ENCODE results near the gene S100A1. TPM values are rescaled to one million over a fixed set of nuclear protein-coding genes. Genes with fewer than 3 reads are reported as not detected.

The S100A1 gene
- total and polyA plus RNA-seq, 10 of the 15 experiments (the other 5 are each of a cell fraction or from before 2014, with no cell fraction given), result 0.13 to 0.29 TPM; not detected in 8

DNA sequence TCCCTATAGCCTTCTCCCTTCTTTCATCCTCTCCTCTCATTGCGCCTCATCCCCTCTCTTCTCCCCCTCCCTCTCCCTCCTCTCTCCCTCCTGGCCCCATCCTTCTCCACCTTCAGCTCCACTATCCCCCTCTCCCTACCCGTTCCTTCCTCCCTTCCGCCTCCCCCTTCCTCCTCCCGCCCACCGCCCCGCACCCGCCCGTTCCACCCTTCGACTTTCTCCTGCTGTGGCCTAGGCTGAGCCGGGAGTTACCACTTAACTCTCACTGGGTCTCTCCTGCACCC lies 51.8 kb downstream of the S100A1 start:
- peaks cover 14 to 23% of the 10 kb centered on the region in 2 experiments for H3K27me3 ChIP-seq (replicated peaks in 1 of 2; ENCODE audit: control insufficient read depth in 2 of 2, insufficient read depth in 2 of 2, low read length in 1 of 2)
- H3K27ac ChIP-seq (ENCODE audit: control insufficient read depth, insufficient read depth), result no peak overlapping the region
- ChIA-PET POLR2A (interaction anchor here (0.9 kb wide), 2 partner anchors 68 to 112 kb away, joined by 3 to 9 read pairs; no protein-coding TSS in a partner anchor), CTCF (interaction anchor here (0.6 to 6.9 kb wide), 8 partner anchors 23 to 173 kb away, joined by 3 to 84 read pairs (median 4); no protein-coding TSS in a partner anchor), SMC1A (ENCODE audit: uncharacterized antibody, unreplicated experiment) (interaction anchor here (0.6 to 6.3 kb wide), 11 partner anchors 62 to 306 kb away, joined by 3 to 55 read pairs (median 4); partner anchors contain the start of gene RAB13), RAD21 (ENCODE audit: unreplicated experiment) (interaction anchor here (0.9 to 1.8 kb wide), 4 partner anchors 55 to 170 kb away, joined by 3 to 6 read pairs (median 3); no protein-coding TSS in a partner anchor)
- peaks cover 16% of the 10 kb centered on the region for H3K4me1 ChIP-seq (ENCODE audit: control insufficient read depth, insufficient read depth, low read length)
- in situ Hi-C loops (cut with MboI) (no loop called here), intact Hi-C loops (cut with micrococcal nuclease; ENCODE audit: unreplicated experiment) (no loop called here)
- H4K20me1 ChIP-seq (ENCODE audit: control insufficient read depth, insufficient read depth), result no peaks in the 10 kb centered on the region; the same call in 1 of the 2 replicates
- H2AFZ ChIP-seq (ENCODE audit: control insufficient read depth, low read depth, low read length), result no peak overlapping the region
- no peak for ATAC-seq
- no peak for DNase-seq (ENCODE audit: low read depth, low spot score)
- H3K36me3 ChIP-seq (ENCODE audit: control insufficient read depth in 2 of 2, insufficient read depth in 2 of 2, low read length in 1 of 2), result no peaks in the 10 kb centered on the region
- H3K4me3 ChIP-seq, result no peak overlapping the region; the same call in 1 of the 2 replicates
- H3K4me2 ChIP-seq (ENCODE audit: control insufficient read depth, insufficient read depth), result no peak overlapping the region
- TF ChIP-seq, protein P1, sequence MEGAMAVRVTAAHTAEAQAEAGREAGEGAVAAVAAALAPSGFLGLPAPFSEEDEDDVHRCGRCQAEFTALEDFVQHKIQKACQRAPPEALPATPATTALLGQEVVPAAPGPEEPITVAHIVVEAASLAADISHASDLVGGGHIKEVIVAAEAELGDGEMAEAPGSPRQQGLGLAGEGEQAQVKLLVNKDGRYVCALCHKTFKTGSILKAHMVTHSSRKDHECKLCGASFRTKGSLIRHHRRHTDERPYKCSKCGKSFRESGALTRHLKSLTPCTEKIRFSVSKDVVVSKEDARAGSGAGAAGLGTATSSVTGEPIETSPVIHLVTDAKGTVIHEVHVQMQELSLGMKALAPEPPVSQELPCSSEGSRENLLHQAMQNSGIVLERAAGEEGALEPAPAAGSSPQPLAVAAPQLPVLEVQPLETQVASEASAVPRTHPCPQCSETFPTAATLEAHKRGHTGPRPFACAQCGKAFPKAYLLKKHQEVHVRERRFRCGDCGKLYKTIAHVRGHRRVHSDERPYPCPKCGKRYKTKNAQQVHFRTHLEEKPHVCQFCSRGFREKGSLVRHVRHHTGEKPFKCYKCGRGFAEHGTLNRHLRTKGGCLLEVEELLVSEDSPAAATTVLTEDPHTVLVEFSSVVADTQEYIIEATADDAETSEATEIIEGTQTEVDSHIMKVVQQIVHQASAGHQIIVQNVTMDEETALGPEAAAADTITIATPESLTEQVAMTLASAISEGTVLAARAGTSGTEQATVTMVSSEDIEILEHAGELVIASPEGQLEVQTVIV (IDR thresholded peaks at IDR 0.05; ENCODE audit: borderline replicate concordance, partially characterized antibody), result no peak
- no peak for TF ChIP-seq SREBF2 (IDR thresholded peaks at IDR 0.05; ENCODE audit: low read length)
- no peak for TF ChIP-seq NFYB (IDR thresholded peaks at IDR 0.05; ENCODE audit: insufficient read depth, low read depth, low read length)
- TF ChIP-seq STAT1 (conservative IDR thresholded peaks at IDR 0.05), result no peak
- TF ChIP-seq, protein P2, sequence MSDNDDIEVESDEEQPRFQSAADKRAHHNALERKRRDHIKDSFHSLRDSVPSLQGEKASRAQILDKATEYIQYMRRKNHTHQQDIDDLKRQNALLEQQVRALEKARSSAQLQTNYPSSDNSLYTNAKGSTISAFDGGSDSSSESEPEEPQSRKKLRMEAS (IDR thresholded peaks at IDR 0.05; ENCODE audit: low read depth, low read length), result no peak
- no peak for TF ChIP-seq PML (IDR thresholded peaks at IDR 0.05; ENCODE audit: low read length)
- TF ChIP-seq MTA3 (IDR thresholded peaks at IDR 0.05; ENCODE audit: borderline replicate concordance, low read length), result no peak
- TF ChIP-seq, protein P3, sequence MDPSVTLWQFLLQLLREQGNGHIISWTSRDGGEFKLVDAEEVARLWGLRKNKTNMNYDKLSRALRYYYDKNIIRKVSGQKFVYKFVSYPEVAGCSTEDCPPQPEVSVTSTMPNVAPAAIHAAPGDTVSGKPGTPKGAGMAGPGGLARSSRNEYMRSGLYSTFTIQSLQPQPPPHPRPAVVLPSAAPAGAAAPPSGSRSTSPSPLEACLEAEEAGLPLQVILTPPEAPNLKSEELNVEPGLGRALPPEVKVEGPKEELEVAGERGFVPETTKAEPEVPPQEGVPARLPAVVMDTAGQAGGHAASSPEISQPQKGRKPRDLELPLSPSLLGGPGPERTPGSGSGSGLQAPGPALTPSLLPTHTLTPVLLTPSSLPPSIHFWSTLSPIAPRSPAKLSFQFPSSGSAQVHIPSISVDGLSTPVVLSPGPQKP (IDR thresholded peaks at IDR 0.05; ENCODE audit: low read depth, low read length), result no peak
- TF ChIP-seq CHD1 (IDR thresholded peaks at IDR 0.05; ENCODE audit: low read depth, low read length), result no peak
- TF ChIP-seq TARDBP (IDR thresholded peaks at IDR 0.05; ENCODE audit: borderline replicate concordance), result no peak
- no peak for TF ChIP-seq STAT3 (IDR thresholded peaks at IDR 0.05; ENCODE audit: low read depth, low read length)
- no peak for TF ChIP-seq BHLHE40 (IDR thresholded peaks at IDR 0.05; ENCODE audit: borderline replicate concordance in 1 of 2, low read depth in 2 of 2, low read length in 1 of 2)
- FAIRE-seq, result no peak
- H3K79me2 ChIP-seq (ENCODE audit: control insufficient read depth, insufficient read depth, low read length), result no peaks in the 10 kb centered on the region
- no peaks in the 10 kb centered on the region; the same call in 2 of the 3 replicates for H3K9me3 ChIP-seq (replicated peaks; ENCODE audit: control insufficient read depth, insufficient read depth, low read length)
- no TSS peak for BruUV-seq (replicated peaks)
- no peak overlapping the region for H3K9ac ChIP-seq (ENCODE audit: control insufficient read depth, insufficient read depth, low read length)
- no CpG with 5 or more reads among the region's 10 CpGs for WGBS (ENCODE audit: insufficient coverage, insufficient replicate concordance, low lambda C conversion rate, missing lambda C conversion rate)

Other genes starting within 250 kb of the S100A1 start
Only the 7 nearest of the 17 such genes appear.
- not detected in 2 replicates for gene S100A16, start 15.3 kb upstream of the S100A1 start, total RNA-seq (2014; rRNA removed)
- not detected in 2 replicates for gene S100A16, start 15.3 kb upstream of the S100A1 start, total RNA-seq (2014; rRNA removed; fragmentation: Illumina TruSeq; extraction: Trizol)
- 0.51 TPM in 1 of 2 replicates, not detected in the other for gene S100A16, start 15.3 kb upstream of the S100A1 start, total RNA-seq (2021)
- 0.12 and 0.15 TPM in 2 replicates for gene S100A16, start 15.3 kb upstream of the S100A1 start, polyA plus RNA-seq (2011; rRNA removed)
- not detected in 2 replicates for gene S100A16, start 15.3 kb upstream of the S100A1 start, polyA plus RNA-seq (2014; fragmentation: Illumina TruSeq; extraction: Trizol)
- gene S100A16, start 15.3 kb upstream of the S100A1 start, polyA plus RNA-seq (2014; fragmentation: Nextera tagmentation; extraction: Ambion mirVana), result not detected
- gene S100A16, start 15.3 kb upstream of the S100A1 start, polyA plus RNA-seq (2014; rRNA removed), result not detected in 2 replicates
- gene S100A16, start 15.3 kb upstream of the S100A1 start, polyA plus RNA-seq (2016; fragmentation: Nextera tagmentation; extraction: Ambion mirVana), result under 1 TPM; 0.14 to 0.35 TPM
- 0.28 and 0.33 TPM in 2 replicates for gene S100A14, start 12.1 kb upstream of the S100A1 start, total RNA-seq (2014; rRNA removed)
- gene S100A14, start 12.1 kb upstream of the S100A1 start, total RNA-seq (2014; rRNA removed; fragmentation: Illumina TruSeq; extraction: Trizol), result 0.28 TPM in 1 of 2 replicates, not detected in the other
- 0.53 and 0.54 TPM in 2 replicates for gene S100A14, start 12.1 kb upstream of the S100A1 start, total RNA-seq (2021)
- gene S100A14, start 12.1 kb upstream of the S100A1 start, polyA plus RNA-seq (2011; rRNA removed), result 0.58 and 0.89 TPM in 2 replicates
- gene S100A14, start 12.1 kb upstream of the S100A1 start, polyA plus RNA-seq (2014; fragmentation: Illumina TruSeq; extraction: Trizol), result 0.35 and 0.46 TPM in 2 replicates
- gene S100A14, start 12.1 kb upstream of the S100A1 start, polyA plus RNA-seq (2014; fragmentation: Nextera tagmentation; extraction: Ambion mirVana), result under 1 TPM in 1 of 2 experiments, not detected in 1; 0.20 TPM
- gene S100A14, start 12.1 kb upstream of the S100A1 start, polyA plus RNA-seq (2014; rRNA removed), result 0.28 and 0.77 TPM in 2 replicates
- not detected for gene S100A14, start 12.1 kb upstream of the S100A1 start, polyA plus RNA-seq (2016; fragmentation: Nextera tagmentation; extraction: Ambion mirVana)
- 6.2 and 8.1 TPM in 2 replicates for gene S100A13, start 929 bp upstream of the S100A1 start, total RNA-seq (2014; rRNA removed)
- 7.9 and 9.1 TPM in 2 replicates for gene S100A13, start 929 bp upstream of the S100A1 start, total RNA-seq (2014; rRNA removed; fragmentation: Illumina TruSeq; extraction: Trizol)
- gene S100A13, start 929 bp upstream of the S100A1 start, total RNA-seq (2021), result 10.3 and 12.8 TPM in 2 replicates
- gene S100A13, start 929 bp upstream of the S100A1 start, polyA plus RNA-seq (2011; rRNA removed), result 5.6 and 6.6 TPM in 2 replicates
- 10.1 and 10.3 TPM in 2 replicates for gene S100A13, start 929 bp upstream of the S100A1 start, polyA plus RNA-seq (2014; fragmentation: Illumina TruSeq; extraction: Trizol)
- 10 to 100 TPM; 29.7 to 30.9 TPM for gene S100A13, start 929 bp upstream of the S100A1 start, polyA plus RNA-seq (2014; fragmentation: Nextera tagmentation; extraction: Ambion mirVana)
- gene S100A13, start 929 bp upstream of the S100A1 start, polyA plus RNA-seq (2014; rRNA removed), result 13.0 and 17.1 TPM in 2 replicates
- 1 to 10 TPM; 5.7 to 7.3 TPM for gene S100A13, start 929 bp upstream of the S100A1 start, polyA plus RNA-seq (2016; fragmentation: Nextera tagmentation; extraction: Ambion mirVana)
- 48.0 and 48.5 TPM in 2 replicates for gene CHTOP, start 5.6 kb downstream of the S100A1 start, total RNA-seq (2014; rRNA removed)
- 46.5 and 48.7 TPM in 2 replicates for gene CHTOP, start 5.6 kb downstream of the S100A1 start, total RNA-seq (2014; rRNA removed; fragmentation: Illumina TruSeq; extraction: Trizol)
- 60.1 and 61.5 TPM in 2 replicates for gene CHTOP, start 5.6 kb downstream of the S100A1 start, total RNA-seq (2021)
- gene CHTOP, start 5.6 kb downstream of the S100A1 start, polyA plus RNA-seq (2011; rRNA removed), result 93.8 and 98.9 TPM in 2 replicates
- gene CHTOP, start 5.6 kb downstream of the S100A1 start, polyA plus RNA-seq (2014; fragmentation: Illumina TruSeq; extraction: Trizol), result 47.4 and 51.5 TPM in 2 replicates
- gene CHTOP, start 5.6 kb downstream of the S100A1 start, polyA plus RNA-seq (2014; fragmentation: Nextera tagmentation; extraction: Ambion mirVana), result 10 to 100 TPM in 1 of 2 experiments, 1 to 10 TPM in 1; 8.4 to 15.9 TPM
- gene CHTOP, start 5.6 kb downstream of the S100A1 start, polyA plus RNA-seq (2014; rRNA removed), result 64.5 and 65.4 TPM in 2 replicates
- 10 to 100 TPM; 53.1 to 56.2 TPM for gene CHTOP, start 5.6 kb downstream of the S100A1 start, polyA plus RNA-seq (2016; fragmentation: Nextera tagmentation; extraction: Ambion mirVana)
- gene SNAPIN, start 30.3 kb downstream of the S100A1 start, total RNA-seq (2014; rRNA removed), result 47.1 and 48.3 TPM in 2 replicates
- 29.7 and 31.4 TPM in 2 replicates for gene SNAPIN, start 30.3 kb downstream of the S100A1 start, total RNA-seq (2014; rRNA removed; fragmentation: Illumina TruSeq; extraction: Trizol)
- gene SNAPIN, start 30.3 kb downstream of the S100A1 start, total RNA-seq (2021), result 25.7 and 30.8 TPM in 2 replicates
- gene SNAPIN, start 30.3 kb downstream of the S100A1 start, polyA plus RNA-seq (2011; rRNA removed), result 37.8 and 40.6 TPM in 2 replicates
- 34.5 and 36.6 TPM in 2 replicates for gene SNAPIN, start 30.3 kb downstream of the S100A1 start, polyA plus RNA-seq (2014; fragmentation: Illumina TruSeq; extraction: Trizol)
- 10 to 100 TPM; 12.4 to 25.0 TPM for gene SNAPIN, start 30.3 kb downstream of the S100A1 start, polyA plus RNA-seq (2014; fragmentation: Nextera tagmentation; extraction: Ambion mirVana)
- gene SNAPIN, start 30.3 kb downstream of the S100A1 start, polyA plus RNA-seq (2014; rRNA removed), result 50.9 and 58.5 TPM in 2 replicates
- 10 to 100 TPM; 74.5 to 78.1 TPM for gene SNAPIN, start 30.3 kb downstream of the S100A1 start, polyA plus RNA-seq (2016; fragmentation: Nextera tagmentation; extraction: Ambion mirVana)
- 309 and 334 TPM in 2 replicates for gene ILF2, start 42.6 kb downstream of the S100A1 start, total RNA-seq (2014; rRNA removed)
- gene ILF2, start 42.6 kb downstream of the S100A1 start, total RNA-seq (2014; rRNA removed; fragmentation: Illumina TruSeq; extraction: Trizol), result 405 and 431 TPM in 2 replicates
- 261 and 266 TPM in 2 replicates for gene ILF2, start 42.6 kb downstream of the S100A1 start, total RNA-seq (2021)
- 452 and 462 TPM in 2 replicates for gene ILF2, start 42.6 kb downstream of the S100A1 start, polyA plus RNA-seq (2011; rRNA removed)
- gene ILF2, start 42.6 kb downstream of the S100A1 start, polyA plus RNA-seq (2014; fragmentation: Illumina TruSeq; extraction: Trizol), result 520 and 601 TPM in 2 replicates
- 100 to 1,000 TPM; 444 to 455 TPM for gene ILF2, start 42.6 kb downstream of the S100A1 start, polyA plus RNA-seq (2014; fragmentation: Nextera tagmentation; extraction: Ambion mirVana)
- gene ILF2, start 42.6 kb downstream of the S100A1 start, polyA plus RNA-seq (2014; rRNA removed), result 266 and 287 TPM in 2 replicates
- gene ILF2, start 42.6 kb downstream of the S100A1 start, polyA plus RNA-seq (2016; fragmentation: Nextera tagmentation; extraction: Ambion mirVana), result 100 to 1,000 TPM; 484 to 487 TPM
- gene NPR1, start 50.3 kb downstream of the S100A1 start, total RNA-seq (2014; rRNA removed), result 0.22 and 0.40 TPM in 2 replicates
- 0.13 and 0.18 TPM in 2 replicates for gene NPR1, start 50.3 kb downstream of the S100A1 start, total RNA-seq (2014; rRNA removed; fragmentation: Illumina TruSeq; extraction: Trizol)
- gene NPR1, start 50.3 kb downstream of the S100A1 start, total RNA-seq (2021), result 0.56 and 0.72 TPM in 2 replicates
- 1.3 and 2.1 TPM in 2 replicates for gene NPR1, start 50.3 kb downstream of the S100A1 start, polyA plus RNA-seq (2011; rRNA removed)
- 0.28 TPM in 1 of 2 replicates, not detected in the other for gene NPR1, start 50.3 kb downstream of the S100A1 start, polyA plus RNA-seq (2014; fragmentation: Illumina TruSeq; extraction: Trizol)
- gene NPR1, start 50.3 kb downstream of the S100A1 start, polyA plus RNA-seq (2014; fragmentation: Nextera tagmentation; extraction: Ambion mirVana), result under 1 TPM in 1 of 2 experiments, not detected in 1; 0.09 TPM
- gene NPR1, start 50.3 kb downstream of the S100A1 start, polyA plus RNA-seq (2014; rRNA removed), result 0.16 and 0.50 TPM in 2 replicates
- under 1 TPM; 0.14 to 0.17 TPM for gene NPR1, start 50.3 kb downstream of the S100A1 start, polyA plus RNA-seq (2016; fragmentation: Nextera tagmentation; extraction: Ambion mirVana)